Neural cell (in vitro differentiated cells): ENCODE data around the gene TYRO3.

Source experiments
- CTCF ChIP-seq: fragments of 450-650 bp; IDR thresholded peaks from 2 replicates; pipeline ENCODE4 v1.5.1; 2014; ENCODE audit warnings: antibody characterized with exemption, mild to moderate bottlenecking, moderate library complexity; ENCODE audit not compliant: poor library complexity, severe bottlenecking
- EP300 ChIP-seq: fragments of 450-650 bp; conservative IDR thresholded peaks from 2 replicates; pipeline ENCODE4 v1.6.1; 2014; ENCODE audit warnings: antibody characterized with exemption, mild to moderate bottlenecking, moderate library complexity; ENCODE audit not compliant: poor library complexity, severe bottlenecking
- EZH2 ChIP-seq: fragments of 200-600, 300-800 bp; shearing (Covaris generic), sonication (generic); IDR thresholded peaks from 2 replicates; pipeline ENCODE4 v1.6.1; 2014; ENCODE audit warnings: antibody characterized with exemption, low read length, borderline replicate concordance, mild to moderate bottlenecking; ENCODE audit not compliant: insufficient read depth, poor library complexity, severe bottlenecking
- POLR2AphosphoS5 ChIP-seq: IDR thresholded peaks from 2 replicates; pipeline ENCODE4 v1.6.1; 2012
- REST ChIP-seq: IDR thresholded peaks from 2 replicates; pipeline ENCODE4 v1.6.1; 2012; ENCODE audit warnings: borderline replicate concordance
- SMC3 ChIP-seq: fragments of 450-650 bp; conservative IDR thresholded peaks from 2 replicates; pipeline ENCODE4 v1.6.1; 2014; ENCODE audit warnings: antibody characterized with exemption, mild to moderate bottlenecking, moderate library complexity; ENCODE audit not compliant: poor library complexity
- TAF1 ChIP-seq: IDR thresholded peaks from 2 replicates; pipeline ENCODE4 v1.6.1; 2012; ENCODE audit warnings: low read depth

- TF ChIP-seq SMC3: no peak
- no peak for TF ChIP-seq REST
- TF ChIP-seq POLR2AphosphoS5: no peak
- TF ChIP-seq CTCF: no peak
- TF ChIP-seq TAF1: no peak
- no peak for TF ChIP-seq EZH2
- TF ChIP-seq EP300: no peak
Measured at GRCh38 chr15:41599061-41599460, 40.0 kb downstream of the TYRO3 start.
